ENCODE results near the gene HMGCLL1.

The HMGCLL1 gene

GRCh38 chr6:55578537-55579363, at the start of gene HMGCLL1:
TSS of gene HMGCLL1 (minus strand) at chr6:55579192. CDS start at chr6:55579055, 137 bp downstream.
- DNase-seq (ENCODE audit: low read depth, low spot score) = peak; percentile 79

- DNase-seq (ENCODE audit: low read depth, low spot score) = no peak
These were observed 43.0 kb upstream of the HMGCLL1 start for GRCh38 chr6:55621993-55622392.

GRCh38 chr6:55621244-55621643, 42.3 kb upstream of the HMGCLL1 start:
- no peak for DNase-seq (ENCODE audit: low read depth, low spot score)

GRCh38 chr6:55617272-55617671, 38.3 kb upstream of the HMGCLL1 start:
- DNase-seq (ENCODE audit: low read depth, low spot score) = peak; percentile 15

- DNase-seq (ENCODE audit: low read depth, low spot score) = no peak
These were observed 25.0 kb upstream of the HMGCLL1 start for GRCh38 chr6:55604021-55604420.

GRCh38 chr6:55601120-55601519, 22.1 kb upstream of the HMGCLL1 start:
- DNase-seq (ENCODE audit: low read depth, low spot score) = no peak

GRCh38 chr6:55594442-55594841, 15.4 kb upstream of the HMGCLL1 start:
- no peak for DNase-seq (ENCODE audit: low read depth, low spot score)

- no peak for DNase-seq (ENCODE audit: low read depth, low spot score)
These were observed 5.8 kb upstream of the HMGCLL1 start for GRCh38 chr6:55584654-55585354.

- DNase-seq (ENCODE audit: low read depth, low spot score) = no peak
These were observed 2.2 kb downstream of the HMGCLL1 start for GRCh38 chr6:55576811-55577210.

GRCh38 chr6:55574556-55574955, 4.4 kb downstream of the HMGCLL1 start:
- no peak for DNase-seq (ENCODE audit: low read depth, low spot score)

GRCh38 chr6:55569638-55570037, 9.4 kb downstream of the HMGCLL1 start:
- DNase-seq (ENCODE audit: low read depth, low spot score) = no peak

GRCh38 chr6:55568808-55569439, 10.1 kb downstream of the HMGCLL1 start:
- DNase-seq (ENCODE audit: low read depth, low spot score) = no peak

- no peak for DNase-seq (ENCODE audit: low read depth, low spot score)
These were observed 11.4 kb downstream of the HMGCLL1 start for GRCh38 chr6:55567558-55567957.

GRCh38 chr6:55566036-55566710, 12.8 kb downstream of the HMGCLL1 start:
- DNase-seq (ENCODE audit: low read depth, low spot score) = no peak

- DNase-seq (ENCODE audit: low read depth, low spot score) = no peak
These were observed 16.7 kb downstream of the HMGCLL1 start for GRCh38 chr6:55562318-55562717.

- DNase-seq (ENCODE audit: low read depth, low spot score) = no peak
These were observed 18.6 kb downstream of the HMGCLL1 start for GRCh38 chr6:55560290-55560885.

GRCh38 chr6:55557146-55557545, 21.8 kb downstream of the HMGCLL1 start:
- DNase-seq (ENCODE audit: low read depth, low spot score) = no peak

GRCh38 chr6:55545791-55546190, 33.2 kb downstream of the HMGCLL1 start:
- DNase-seq (ENCODE audit: low read depth, low spot score) = no peak

- peak; percentile 14 for DNase-seq (ENCODE audit: low read depth, low spot score)
These were observed 35.2 kb downstream of the HMGCLL1 start for GRCh38 chr6:55543633-55544309.

GRCh38 chr6:55541024-55541423, 38.0 kb downstream of the HMGCLL1 start:
- no peak for DNase-seq (ENCODE audit: low read depth, low spot score)

GRCh38 chr6:55536391-55536956, 42.5 kb downstream of the HMGCLL1 start:
- DNase-seq (ENCODE audit: low read depth, low spot score) = no peak

All from ELF-1 (cell line).